Glutamatergic neuron (in vitro differentiated cells): ENCODE measurements around the gene MOV10. TPM values are rescaled to one million over a fixed set of nuclear protein-coding genes. Genes with fewer than 3 reads are reported as not detected.

Source experiments
- DNase-seq: peaks from one replicate; pipeline ENCODE4 v3.0.0; 2022
- H3K27ac Mint-ChIP-seq: one replicate; pipeline ENCODE4 v1.8.0; 2020; ENCODE audit warnings: mild to moderate bottlenecking, mixed read lengths, inconsistent platforms; ENCODE audit not compliant: unreplicated experiment
- H3K27me3 Mint-ChIP-seq: one replicate; pipeline ENCODE4 v1.8.0; 2020; ENCODE audit warnings: mild to moderate bottlenecking, moderate library complexity, mixed read lengths, inconsistent platforms; ENCODE audit not compliant: unreplicated experiment
- H3K36me3 Mint-ChIP-seq: one replicate; pipeline ENCODE4 v1.8.0; 2020; ENCODE audit warnings: mild to moderate bottlenecking, mixed read lengths, inconsistent platforms; ENCODE audit not compliant: unreplicated experiment
- H3K4me1 Mint-ChIP-seq: one replicate; pipeline ENCODE4 v1.8.0; 2020; ENCODE audit warnings: mild to moderate bottlenecking, low read depth, mixed read lengths, inconsistent platforms; ENCODE audit not compliant: unreplicated experiment
- H3K4me3 Mint-ChIP-seq: one replicate; pipeline ENCODE4 v1.8.0; 2020; ENCODE audit warnings: mild to moderate bottlenecking, mixed read lengths, inconsistent platforms; ENCODE audit not compliant: unreplicated experiment
- H3K9me3 Mint-ChIP-seq: one replicate; pipeline ENCODE4 v1.8.0; 2020; ENCODE audit warnings: mild to moderate bottlenecking, moderate library complexity, mixed read lengths, inconsistent platforms; ENCODE audit not compliant: unreplicated experiment
- total RNA-seq: library from RNA; stranded (reverse); fragmentation: NEBNext Ultra II Directional; extraction: Animal tissue kit (Norgen Biotek cat#: 25700); gene quantifications from one replicate; pipeline ENCODE4 v1.2.1, GENCODE V29; 2021; ENCODE audit not compliant: unreplicated experiment
- TF ChIP-seq, protein P1 (sequence below): fragments of 200-600 bp; sonication (generic); IDR thresholded peaks from one replicate; pipeline ENCODE4 v1.5.0; 2021; ENCODE audit not compliant: partially characterized antibody, unreplicated experiment

The MOV10 gene
- total RNA-seq, 1 donor from 2014 or later, result 5.2 TPM

GRCh38 chr1:112714313-112715263, 40.1 kb downstream of the MOV10 start:
- peaks cover 13% of the 10 kb centered on the region for H3K27me3 Mint-ChIP-seq
- H3K4me1 Mint-ChIP-seq, result no peaks in the 10 kb centered on the region
- H3K4me3 Mint-ChIP-seq, result peak overlapping the region; percentile 87
- H3K9me3 Mint-ChIP-seq, result peaks cover 9% of the 10 kb centered on the region
- no peaks in the 10 kb centered on the region for H3K36me3 Mint-ChIP-seq
- peak; percentile 52 for DNase-seq
- TF ChIP-seq, protein P1, sequence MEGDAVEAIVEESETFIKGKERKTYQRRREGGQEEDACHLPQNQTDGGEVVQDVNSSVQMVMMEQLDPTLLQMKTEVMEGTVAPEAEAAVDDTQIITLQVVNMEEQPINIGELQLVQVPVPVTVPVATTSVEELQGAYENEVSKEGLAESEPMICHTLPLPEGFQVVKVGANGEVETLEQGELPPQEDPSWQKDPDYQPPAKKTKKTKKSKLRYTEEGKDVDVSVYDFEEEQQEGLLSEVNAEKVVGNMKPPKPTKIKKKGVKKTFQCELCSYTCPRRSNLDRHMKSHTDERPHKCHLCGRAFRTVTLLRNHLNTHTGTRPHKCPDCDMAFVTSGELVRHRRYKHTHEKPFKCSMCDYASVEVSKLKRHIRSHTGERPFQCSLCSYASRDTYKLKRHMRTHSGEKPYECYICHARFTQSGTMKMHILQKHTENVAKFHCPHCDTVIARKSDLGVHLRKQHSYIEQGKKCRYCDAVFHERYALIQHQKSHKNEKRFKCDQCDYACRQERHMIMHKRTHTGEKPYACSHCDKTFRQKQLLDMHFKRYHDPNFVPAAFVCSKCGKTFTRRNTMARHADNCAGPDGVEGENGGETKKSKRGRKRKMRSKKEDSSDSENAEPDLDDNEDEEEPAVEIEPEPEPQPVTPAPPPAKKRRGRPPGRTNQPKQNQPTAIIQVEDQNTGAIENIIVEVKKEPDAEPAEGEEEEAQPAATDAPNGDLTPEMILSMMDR, result no peak
- H3K27ac Mint-ChIP-seq, result no peak overlapping the region

- H3K36me3 Mint-ChIP-seq, result no peaks in the 10 kb centered on the region
- H3K27ac Mint-ChIP-seq, result peak within 1 kb of the TSS; percentile 72
- peaks cover 12% of the 10 kb centered on the region for H3K27me3 Mint-ChIP-seq
- H3K4me1 Mint-ChIP-seq, result no peaks in the 10 kb centered on the region
- peaks cover 9% of the 10 kb centered on the region for H3K9me3 Mint-ChIP-seq
- TF ChIP-seq, protein P1, result no peak
- DNase-seq, result peak; percentile 98
- H3K4me3 Mint-ChIP-seq, result peak within 1 kb of the TSS; percentile 91
Observed at GRCh38 chr1:112715264-112716053, 41.0 kb downstream of the MOV10 start, which contains the start of gene PPM1J. Gene PPM1J (minus strand): TSS chr1:112715332. CDS start chr1:112715301, 31 bp downstream.

- Mint-ChIP-seq H3K4me3 (peak overlapping the region; percentile 91), H3K27me3 (peaks cover 12% of the 10 kb centered on the region), H3K27ac (peak overlapping the region; percentile 72), H3K36me3 (no peaks in the 10 kb centered on the region), H3K9me3 (peaks cover 9% of the 10 kb centered on the region), H3K4me1 (no peaks in the 10 kb centered on the region)
- TF ChIP-seq, protein P1, result peak; percentile 95
- peak; percentile 91 for DNase-seq
Observed at GRCh38 chr1:112716133-112716720, 41.8 kb downstream of the MOV10 start.

GRCh38 chr1:112717263-112717873, 42.9 kb downstream of the MOV10 start:
- peaks cover 5% of the 10 kb centered on the region for H3K4me1 Mint-ChIP-seq
- TF ChIP-seq, protein P1, result no peak
- no peak overlapping the region for H3K27ac Mint-ChIP-seq
- H3K4me3 Mint-ChIP-seq, result no peak overlapping the region
- H3K27me3 Mint-ChIP-seq, result peaks cover 14% of the 10 kb centered on the region
- H3K9me3 Mint-ChIP-seq, result peaks cover 7% of the 10 kb centered on the region
- no peak for DNase-seq
- no peaks in the 10 kb centered on the region for H3K36me3 Mint-ChIP-seq
